Measurements from ENCODE around the gene RNF213.

DNA sequence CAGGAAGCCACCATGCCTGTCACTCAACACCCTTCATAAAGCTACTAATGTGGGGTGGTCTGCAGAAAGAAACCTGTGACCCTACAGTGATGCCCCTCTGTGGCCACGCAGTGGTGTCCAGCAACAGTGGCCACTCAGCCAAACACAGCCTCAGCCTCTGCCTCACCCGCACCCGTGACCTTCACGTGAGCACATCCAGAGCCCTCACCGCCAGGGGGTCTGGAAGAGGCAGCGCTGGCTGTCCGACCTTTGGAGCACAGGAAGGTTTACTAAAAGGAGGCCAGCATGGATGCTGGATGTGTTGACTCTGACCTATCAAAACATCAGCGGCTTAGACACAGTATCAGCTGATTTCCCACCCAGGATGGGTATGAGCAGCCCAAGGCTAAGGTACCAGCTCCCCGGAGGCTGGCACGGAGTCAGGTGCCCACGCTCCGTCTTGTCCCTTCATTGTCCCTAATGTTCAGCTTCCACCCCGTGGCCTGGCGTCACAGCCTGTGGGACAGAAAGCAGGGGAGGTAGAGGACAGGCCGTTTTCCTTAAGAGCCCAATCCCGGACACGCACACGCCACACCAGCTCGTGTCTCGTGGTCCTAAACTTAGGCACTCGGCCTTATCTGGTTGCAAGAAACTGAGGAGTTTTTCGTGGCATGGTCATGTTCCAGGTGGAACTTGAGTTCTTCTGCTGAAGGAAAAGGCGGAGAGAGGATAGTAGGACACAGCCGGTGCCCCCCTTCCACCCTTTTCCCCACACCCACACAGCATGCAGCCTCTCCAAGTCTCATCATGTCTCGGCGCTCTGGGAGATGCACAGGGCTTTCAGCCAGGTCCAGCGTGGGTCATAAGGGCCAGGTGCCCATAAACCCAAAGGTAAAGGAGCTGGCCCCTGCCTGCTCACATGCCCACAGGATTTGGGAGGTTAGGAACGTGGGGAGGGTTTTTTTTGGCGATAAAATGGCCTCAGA is 104.6 kb downstream of the RNF213 start:
- TF ChIP-seq, protein P1, sequence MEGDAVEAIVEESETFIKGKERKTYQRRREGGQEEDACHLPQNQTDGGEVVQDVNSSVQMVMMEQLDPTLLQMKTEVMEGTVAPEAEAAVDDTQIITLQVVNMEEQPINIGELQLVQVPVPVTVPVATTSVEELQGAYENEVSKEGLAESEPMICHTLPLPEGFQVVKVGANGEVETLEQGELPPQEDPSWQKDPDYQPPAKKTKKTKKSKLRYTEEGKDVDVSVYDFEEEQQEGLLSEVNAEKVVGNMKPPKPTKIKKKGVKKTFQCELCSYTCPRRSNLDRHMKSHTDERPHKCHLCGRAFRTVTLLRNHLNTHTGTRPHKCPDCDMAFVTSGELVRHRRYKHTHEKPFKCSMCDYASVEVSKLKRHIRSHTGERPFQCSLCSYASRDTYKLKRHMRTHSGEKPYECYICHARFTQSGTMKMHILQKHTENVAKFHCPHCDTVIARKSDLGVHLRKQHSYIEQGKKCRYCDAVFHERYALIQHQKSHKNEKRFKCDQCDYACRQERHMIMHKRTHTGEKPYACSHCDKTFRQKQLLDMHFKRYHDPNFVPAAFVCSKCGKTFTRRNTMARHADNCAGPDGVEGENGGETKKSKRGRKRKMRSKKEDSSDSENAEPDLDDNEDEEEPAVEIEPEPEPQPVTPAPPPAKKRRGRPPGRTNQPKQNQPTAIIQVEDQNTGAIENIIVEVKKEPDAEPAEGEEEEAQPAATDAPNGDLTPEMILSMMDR (tag by site-specific recombination; IDR thresholded peaks at IDR 0.05): no peak
- TF ChIP-seq ZNF324 (tag by site-specific recombination; IDR thresholded peaks at IDR 0.05) (no peak), ZNF416 (tag by site-specific recombination; IDR thresholded peaks at IDR 0.05) (no peak), ZNF174 (tag by site-specific recombination; IDR thresholded peaks at IDR 0.05) (no peak), ZNF596 (tag by site-specific recombination; IDR thresholded peaks at IDR 0.05) (no peak), YY1 (tag by site-specific recombination; IDR thresholded peaks at IDR 0.05) (no peak), ZNF114 (tag by site-specific recombination; IDR thresholded peaks at IDR 0.05) (no peak), ZNF423 (tag by site-specific recombination; IDR thresholded peaks at IDR 0.05) (no peak), ZNF660 (tag by site-specific recombination; IDR thresholded peaks at IDR 0.05) (no peak)
- TF ChIP-seq, protein P2, sequence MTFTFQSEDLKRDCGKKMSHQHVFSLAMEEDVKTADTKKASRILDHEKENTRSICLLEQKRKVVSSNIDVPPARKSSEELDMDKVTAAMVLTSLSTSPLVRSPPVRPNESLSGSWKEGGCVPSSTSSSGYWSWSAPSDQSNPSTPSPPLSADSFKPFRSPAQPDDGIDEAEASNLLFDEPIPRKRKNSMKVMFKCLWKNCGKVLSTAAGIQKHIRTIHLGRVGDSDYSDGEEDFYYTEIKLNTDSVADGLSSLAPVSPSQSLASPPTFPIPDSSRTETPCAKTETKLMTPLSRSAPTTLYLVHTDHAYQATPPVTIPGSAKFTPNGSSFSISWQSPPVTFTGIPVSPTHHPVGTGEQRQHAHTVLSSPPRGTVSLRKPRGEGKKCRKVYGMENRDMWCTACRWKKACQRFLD (tag by site-specific recombination; IDR thresholded peaks at IDR 0.05): no peak
- TF ChIP-seq, protein P3, sequence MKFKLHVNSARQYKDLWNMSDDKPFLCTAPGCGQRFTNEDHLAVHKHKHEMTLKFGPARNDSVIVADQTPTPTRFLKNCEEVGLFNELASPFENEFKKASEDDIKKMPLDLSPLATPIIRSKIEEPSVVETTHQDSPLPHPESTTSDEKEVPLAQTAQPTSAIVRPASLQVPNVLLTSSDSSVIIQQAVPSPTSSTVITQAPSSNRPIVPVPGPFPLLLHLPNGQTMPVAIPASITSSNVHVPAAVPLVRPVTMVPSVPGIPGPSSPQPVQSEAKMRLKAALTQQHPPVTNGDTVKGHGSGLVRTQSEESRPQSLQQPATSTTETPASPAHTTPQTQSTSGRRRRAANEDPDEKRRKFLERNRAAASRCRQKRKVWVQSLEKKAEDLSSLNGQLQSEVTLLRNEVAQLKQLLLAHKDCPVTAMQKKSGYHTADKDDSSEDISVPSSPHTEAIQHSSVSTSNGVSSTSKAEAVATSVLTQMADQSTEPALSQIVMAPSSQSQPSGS (tag by site-specific recombination; IDR thresholded peaks at IDR 0.05; ENCODE audit: low read depth): no peak
- TF ChIP-seq, protein P4, sequence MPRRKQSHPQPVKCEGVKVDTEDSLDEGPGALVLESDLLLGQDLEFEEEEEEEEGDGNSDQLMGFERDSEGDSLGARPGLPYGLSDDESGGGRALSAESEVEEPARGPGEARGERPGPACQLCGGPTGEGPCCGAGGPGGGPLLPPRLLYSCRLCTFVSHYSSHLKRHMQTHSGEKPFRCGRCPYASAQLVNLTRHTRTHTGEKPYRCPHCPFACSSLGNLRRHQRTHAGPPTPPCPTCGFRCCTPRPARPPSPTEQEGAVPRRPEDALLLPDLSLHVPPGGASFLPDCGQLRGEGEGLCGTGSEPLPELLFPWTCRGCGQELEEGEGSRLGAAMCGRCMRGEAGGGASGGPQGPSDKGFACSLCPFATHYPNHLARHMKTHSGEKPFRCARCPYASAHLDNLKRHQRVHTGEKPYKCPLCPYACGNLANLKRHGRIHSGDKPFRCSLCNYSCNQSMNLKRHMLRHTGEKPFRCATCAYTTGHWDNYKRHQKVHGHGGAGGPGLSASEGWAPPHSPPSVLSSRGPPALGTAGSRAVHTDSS (tag by site-specific recombination; IDR thresholded peaks at IDR 0.05): no peak

Measured in HEK293 (cell line).